Ascending aorta (tissue), 2 donors: Measurements from ENCODE around the gene KRTAP6-1. TPM values are rescaled to one million over a fixed set of nuclear protein-coding genes. Genes with fewer than 3 reads are reported as not detected.

ENCODE experiments used
- DNase-seq, 2 donors: peaks; one replicate each; pipeline ENCODE4 v3.0.0-alpha.2; 2019; ENCODE audit warnings: low spot score in 2 of 2
- H3K27ac ChIP-seq, 2 donors: fragments of 200-600 bp; sonication (generic); one replicate each; pipeline ENCODE4 v1.5.1; 2016 to 2017; ENCODE audit warnings: mild to moderate bottlenecking in 1 of 2
- H3K27me3 ChIP-seq: fragments of 200-600 bp; sonication (generic); one replicate; pipeline ENCODE4 v1.5.1; 2017
- H3K36me3 ChIP-seq, 2 donors: fragments of 200-600 bp; sonication (generic); one replicate each; pipeline ENCODE4 v1.5.1; 2016
- H3K4me1 ChIP-seq, 2 donors: fragments of 200-600 bp; sonication (generic); one replicate each; pipeline ENCODE4 v1.5.1; 2016 to 2017; ENCODE audit warnings: mild to moderate bottlenecking in 1 of 2
- H3K4me3 ChIP-seq, 2 donors: fragments of 200-600 bp; sonication (generic); one replicate each; pipeline ENCODE4 v1.5.1; 2016 to 2017; ENCODE audit warnings: mild to moderate bottlenecking in 1 of 2
- H3K9me3 ChIP-seq, 2 donors: fragments of 200-600 bp; sonication (generic); one replicate each; pipeline ENCODE4 v1.5.1; 2016
- intact Hi-C: fragments of 100-400 bp; cut with DNase I; formaldehyde crosslinking; loops from one replicate; pipeline ENCODE4 v1.15.1; 2023
- total RNA-seq: library from RNA; depleted of rRNA; stranded (reverse); fragments of >200 nt; gene quantifications from one replicate; pipeline ENCODE4 v1.1.0, GENCODE V29; 2016
- TF ChIP-seq, protein P1 (sequence below), 3 experiments: fragments of 200-600 bp in 2 of 3; fragments of 450-650 bp in 1 of 3; sonication (generic) in 2 of 3; IDR thresholded peaks; one replicate each; pipeline ENCODE4 v1.5.1; 2016 to 2019; ENCODE audit warnings: antibody characterized with exemption in 3 of 3, mild to moderate bottlenecking in 1 of 3, moderate library complexity in 1 of 3

The KRTAP6-1 gene
- total RNA-seq, 1 donor from 2014 or later: not detected

DNA sequence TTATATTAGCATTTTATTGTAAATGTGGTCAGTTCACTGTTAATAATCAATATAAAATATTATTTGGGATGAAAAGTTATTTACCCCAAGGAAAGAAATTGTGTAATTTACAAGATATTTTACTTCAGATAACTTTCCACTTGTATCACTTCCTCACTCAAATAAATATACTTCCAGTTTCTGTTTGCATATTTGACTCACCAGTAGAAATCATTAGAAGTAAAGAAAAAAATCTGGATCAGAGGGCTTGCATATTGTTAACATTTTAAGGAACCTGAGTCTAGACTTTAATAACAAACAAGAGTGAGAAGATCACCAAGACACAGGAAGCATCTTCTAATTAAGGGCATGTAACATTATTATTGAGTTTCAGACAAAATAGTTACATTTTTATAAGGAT, 6.3 kb upstream of the KRTAP6-1 start:
- intact Hi-C loops: no loop called here
- no peaks in the 10 kb centered on the region for H3K4me1 ChIP-seq
- no peak for DNase-seq
- H3K4me3 ChIP-seq: no peak overlapping the region
- TF ChIP-seq, protein P1, sequence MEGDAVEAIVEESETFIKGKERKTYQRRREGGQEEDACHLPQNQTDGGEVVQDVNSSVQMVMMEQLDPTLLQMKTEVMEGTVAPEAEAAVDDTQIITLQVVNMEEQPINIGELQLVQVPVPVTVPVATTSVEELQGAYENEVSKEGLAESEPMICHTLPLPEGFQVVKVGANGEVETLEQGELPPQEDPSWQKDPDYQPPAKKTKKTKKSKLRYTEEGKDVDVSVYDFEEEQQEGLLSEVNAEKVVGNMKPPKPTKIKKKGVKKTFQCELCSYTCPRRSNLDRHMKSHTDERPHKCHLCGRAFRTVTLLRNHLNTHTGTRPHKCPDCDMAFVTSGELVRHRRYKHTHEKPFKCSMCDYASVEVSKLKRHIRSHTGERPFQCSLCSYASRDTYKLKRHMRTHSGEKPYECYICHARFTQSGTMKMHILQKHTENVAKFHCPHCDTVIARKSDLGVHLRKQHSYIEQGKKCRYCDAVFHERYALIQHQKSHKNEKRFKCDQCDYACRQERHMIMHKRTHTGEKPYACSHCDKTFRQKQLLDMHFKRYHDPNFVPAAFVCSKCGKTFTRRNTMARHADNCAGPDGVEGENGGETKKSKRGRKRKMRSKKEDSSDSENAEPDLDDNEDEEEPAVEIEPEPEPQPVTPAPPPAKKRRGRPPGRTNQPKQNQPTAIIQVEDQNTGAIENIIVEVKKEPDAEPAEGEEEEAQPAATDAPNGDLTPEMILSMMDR (IDR thresholded peaks at IDR 0.05): no peak
- no peaks in the 10 kb centered on the region for H3K9me3 ChIP-seq
- no peak overlapping the region for H3K27ac ChIP-seq
- no peaks in the 10 kb centered on the region for H3K36me3 ChIP-seq
- no peaks in the 10 kb centered on the region for H3K27me3 ChIP-seq

DNA sequence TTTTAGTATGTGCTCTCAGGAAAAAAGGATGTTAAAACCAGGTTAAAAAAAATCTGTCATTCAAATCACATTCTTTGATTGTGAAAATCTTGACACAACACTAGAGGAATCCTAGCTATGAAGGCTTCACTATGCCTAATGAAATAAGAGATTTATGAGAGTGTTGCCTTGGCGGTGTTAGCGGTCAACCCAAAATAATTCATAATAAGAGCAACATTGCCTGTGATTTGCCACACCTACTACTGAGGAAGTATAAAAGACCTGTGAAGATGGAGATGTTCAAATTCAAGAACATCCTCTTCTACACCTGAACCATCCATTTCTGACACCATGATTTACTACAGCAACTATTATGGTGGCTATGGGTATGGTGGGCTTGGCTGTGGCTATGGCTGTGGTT, 2.4 kb upstream of the KRTAP6-1 start, which contains the start of gene KRTAP20-1:
TSS of gene KRTAP20-1 (plus strand) at position 301 of the 400 bp plus-strand sequence. CDS start at position 331, 30 bp downstream.
- no peak within 1 kb of the TSS for H3K4me3 ChIP-seq
- intact Hi-C loops: no loop called here
- no peak for DNase-seq
- H3K4me1 ChIP-seq: no peaks in the 10 kb centered on the region
- no peaks in the 10 kb centered on the region for H3K36me3 ChIP-seq
- H3K27ac ChIP-seq: no peak within 1 kb of the TSS
- TF ChIP-seq, protein P1 (IDR thresholded peaks at IDR 0.05): no peak
- no peaks in the 10 kb centered on the region for H3K27me3 ChIP-seq
- H3K9me3 ChIP-seq: no peaks in the 10 kb centered on the region

DNA sequence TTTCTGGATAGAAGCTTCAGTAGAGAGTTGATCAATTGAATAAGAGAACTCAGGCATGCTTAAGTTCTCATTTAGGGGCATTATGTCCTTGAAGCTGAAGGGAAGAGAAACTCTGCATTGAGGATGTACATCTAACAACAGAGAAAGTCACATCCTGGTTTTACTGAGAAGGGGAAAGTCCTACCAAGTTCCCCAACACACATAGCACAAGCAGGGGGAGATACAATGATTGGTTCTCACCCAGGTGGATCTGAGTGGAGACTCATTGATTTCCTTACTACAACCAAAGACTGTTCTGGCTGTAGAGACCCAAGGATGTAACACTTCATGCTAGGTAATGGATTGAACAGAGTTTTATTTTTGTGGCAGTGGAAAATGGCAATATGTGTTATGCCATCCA, 1.5 kb upstream of the KRTAP6-1 start:
- no peaks in the 10 kb centered on the region for H3K36me3 ChIP-seq
- TF ChIP-seq, protein P1 (IDR thresholded peaks at IDR 0.05): no peak
- intact Hi-C loops: no loop called here

DNA sequence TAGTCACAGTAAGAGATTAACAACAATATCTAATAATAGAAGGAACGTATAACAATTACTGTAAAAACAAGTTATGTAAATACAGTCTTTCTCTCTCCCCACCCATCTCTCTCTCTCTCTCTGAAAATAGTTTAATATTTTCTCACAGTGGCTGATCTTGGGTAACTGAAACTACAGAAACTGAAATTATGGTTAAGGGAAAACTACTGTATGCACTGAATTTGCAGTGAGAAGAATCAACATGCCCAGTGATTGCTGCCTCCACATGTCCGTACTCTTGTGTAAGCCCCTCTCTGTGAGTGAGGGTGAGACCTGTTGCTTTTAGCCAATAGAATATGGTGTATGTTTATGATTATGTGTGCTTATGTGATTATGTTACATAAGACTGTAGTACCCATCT, 1.6 kb downstream of the KRTAP6-1 start:
- intact Hi-C loops: no loop called here
- no peak for DNase-seq
- Histone ChIP-seq H3K4me1 (no peaks in the 10 kb centered on the region), H3K4me3 (no peak overlapping the region), H3K27ac (no peak overlapping the region), H3K27me3 (no peaks in the 10 kb centered on the region), H3K9me3 (no peaks in the 10 kb centered on the region), H3K36me3 (no peaks in the 10 kb centered on the region)
- TF ChIP-seq, protein P1 (IDR thresholded peaks at IDR 0.05): no peak

More for the DNA sequence above, 1.5 kb upstream of the KRTAP6-1 start:
- H3K27me3 ChIP-seq: no peaks in the 10 kb centered on the region
- H3K27ac ChIP-seq: no peak overlapping the region
- H3K9me3 ChIP-seq: no peaks in the 10 kb centered on the region
- no peak for DNase-seq
- no peak overlapping the region for H3K4me3 ChIP-seq
- no peaks in the 10 kb centered on the region for H3K4me1 ChIP-seq

DNA sequence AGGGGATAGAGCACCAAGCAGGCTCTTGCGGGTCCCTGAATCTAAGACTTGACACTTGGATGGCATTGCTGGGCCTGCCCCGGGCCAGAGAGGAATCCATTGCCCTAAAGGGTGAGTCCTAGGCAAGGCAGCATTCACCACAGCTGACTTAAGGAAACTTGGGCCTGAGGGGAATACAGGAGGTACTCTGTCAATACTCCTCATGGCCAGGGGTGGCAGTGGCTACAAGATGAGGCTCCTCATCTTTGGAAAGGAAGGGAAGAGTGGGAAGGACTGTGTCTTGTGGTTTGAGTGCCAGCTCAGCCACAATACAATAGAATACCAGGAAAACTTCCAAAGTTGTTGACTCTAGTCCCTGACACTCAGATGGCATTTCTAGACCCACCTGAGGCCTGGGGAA, 7.8 kb downstream of the KRTAP6-1 start:
- intact Hi-C loops: no loop called here
- Histone ChIP-seq H3K27ac (no peak overlapping the region), H3K4me1 (no peaks in the 10 kb centered on the region), H3K4me3 (no peak overlapping the region), H3K27me3 (no peaks in the 10 kb centered on the region), H3K36me3 (no peaks in the 10 kb centered on the region), H3K9me3 (no peaks in the 10 kb centered on the region)
- no peak for DNase-seq
- TF ChIP-seq, protein P1 (IDR thresholded peaks at IDR 0.05): no peak

DNA sequence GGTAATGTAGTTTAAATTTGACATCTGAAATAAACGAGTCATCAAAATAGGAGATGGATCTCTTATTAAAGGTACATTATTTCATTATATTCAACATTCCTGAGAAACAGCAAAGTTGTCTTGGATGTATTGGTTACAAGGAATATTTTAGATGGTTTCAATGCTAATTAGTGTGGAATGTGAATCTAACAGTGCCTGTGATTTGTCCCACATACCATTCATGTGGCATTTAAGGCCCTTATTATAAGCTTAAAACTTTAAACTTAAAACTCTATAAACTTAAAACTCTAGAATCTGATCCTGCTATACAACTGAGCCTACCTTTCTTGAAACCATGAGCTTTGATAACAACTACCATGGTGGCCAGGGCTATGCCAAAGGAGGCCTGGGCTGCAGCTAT, 12.9 kb downstream of the KRTAP6-1 start, which contains the start of gene KRTAP22-1:
TSS of gene KRTAP22-1 (plus strand) at position 301 of the 400 bp plus-strand sequence.
- no peaks in the 10 kb centered on the region for H3K9me3 ChIP-seq
- TF ChIP-seq, protein P1 (IDR thresholded peaks at IDR 0.05): no peak
- H3K4me3 ChIP-seq: no peak within 1 kb of the TSS

More for the DNA sequence above, 12.9 kb downstream of the KRTAP6-1 start, which contains the start of gene KRTAP22-1:
- Histone ChIP-seq H3K36me3 (no peaks in the 10 kb centered on the region), H3K27me3 (no peaks in the 10 kb centered on the region), H3K4me1 (no peaks in the 10 kb centered on the region), H3K27ac (no peak within 1 kb of the TSS)
- intact Hi-C loops: no loop called here
- DNase-seq: no peak
